Heart left ventricle (tissue), 16 donors: ENCODE data around the gene PLCB1. TPM values are rescaled to one million over a fixed set of nuclear protein-coding genes. Genes with fewer than 3 reads are reported as not detected.

ENCODE experiments used
- ATAC-seq, 4 donors: fragments of 200-7000 bp; cut with Tn5 transposase; one replicate each; pipeline ENCODE4 v1.9.1; 2020 to 2022; ENCODE audit warnings: moderate library complexity in 4 of 4, mild to moderate bottlenecking in 3 of 4, moderate number of reproducible peaks in 1 of 4
- DNase-seq, 5 donors: peaks; one replicate each; pipeline ENCODE4 v3.0.0-alpha.2; 2020
- H3K27ac ChIP-seq, 12 donors: fragments of 200-600 bp; sonication (generic) in 4 of 12; one replicate each; pipeline versions ENCODE4 v1.5.0 to v1.8.0; 2016 to 2022; ENCODE audit warnings: mild to moderate bottlenecking in 2 of 12
- H3K27me3 ChIP-seq, 9 donors: fragments of 200-600 bp; sonication (generic) in 2 of 9; one replicate each; pipeline versions ENCODE4 v1.5.1 to v1.8.0; 2016 to 2022; ENCODE audit warnings: mild to moderate bottlenecking in 3 of 9
- H3K36me3 ChIP-seq, 9 donors: fragments of 200-600 bp; sonication (generic) in 2 of 9; one replicate each; pipeline versions ENCODE4 v1.5.0 to v1.8.0; 2018 to 2022; ENCODE audit warnings: mild to moderate bottlenecking in 2 of 9
- H3K4me1 ChIP-seq, 12 donors: fragments of 200-600 bp; sonication (generic) in 4 of 12; one replicate each; pipeline versions ENCODE4 v1.5.0 to v1.8.0; 2016 to 2022; ENCODE audit warnings: mild to moderate bottlenecking in 3 of 12
- H3K4me3 ChIP-seq, 12 donors: fragments of 200-600 bp; sonication (generic) in 4 of 12; one replicate each; pipeline versions ENCODE4 v1.5.0 to v1.8.0; 2017 to 2022; ENCODE audit warnings: mild to moderate bottlenecking in 9 of 12, moderate library complexity in 4 of 12
- H3K9me3 ChIP-seq, 12 donors: fragments of 200-600 bp; sonication (generic) in 4 of 12; one replicate each; pipeline versions ENCODE4 v1.5.0 to v1.8.0; 2016 to 2022; ENCODE audit warnings: mild to moderate bottlenecking in 1 of 12
- POLR2A ChIP-seq, 2 donors: fragments of 450-650 bp; IDR thresholded peaks; one replicate each; pipeline ENCODE4 v1.6.1; 2017; ENCODE audit warnings: antibody characterized with exemption in 2 of 2, mild to moderate bottlenecking in 2 of 2, moderate library complexity in 2 of 2
- WGBS, 4 donors: extraction: QIAGEN DNeasy Blood & Tissue Kit in 2 of 4; methylation state at CpG; one replicate each; pipeline versions ENCODE4 v1.1.5 to v1.1.7; 2013 to 2018; 5-methylcytosine and 5-hydroxymethylcytosine counted together
- intact Hi-C, 10 donors: fragments of 100-400 bp; cut with DNase I; formaldehyde crosslinking; loops; one replicate each; pipeline versions ENCODE4 v1.11.1 to v1.14.2; 2022
- polyA plus RNA-seq, 2 donors: library from polyadenylated mRNA; stranded (reverse); fragments of 200-250 nt; gene quantifications; one replicate each; pipeline ENCODE4 v1.2.3, GENCODE V29; 2013
- total RNA-seq, 9 donors: library from RNA; depleted of rRNA in 2 of 9; stranded (reverse); fragments of >200 nt in 2 of 9; fragmentation: NEBNext Ultra II Directional in 3 of 9; extraction: Animal tissue kit (Norgen Biotek cat#: 25700) in 3 of 9; gene quantifications; one replicate each; pipeline versions ENCODE4 v1.1.0 to v1.2.4, GENCODE V29; 2016 to 2023
- TF ChIP-seq, protein P1 (sequence below), 12 donors: fragments of 200-600 bp; sonication (generic) in 4 of 12; IDR thresholded peaks; one replicate each; pipeline versions ENCODE4 v1.5.0 to v1.8.0; 2018 to 2022; ENCODE audit warnings: antibody characterized with exemption in 12 of 12, mild to moderate bottlenecking in 5 of 12
- donor health status: ischemic (EF 13 %, LVEDD 7.1; RV severe dilation, severe dysfunction).
- donor health status: healthy with polysubstance abuse.
- donor health status: DM: no; HTN: yes; CAD: no.
- donor health status: DM: no; HTN: no; CAD: no.
- donor health status: ischemic (EF 25% LVEDD 6.9; RV normal size, moderate dysfunction).
- donor health status: ischemic (EF 25% LVEDD 5.7; RV mildly dilated, moderate dysfunction).
- donor health status: healthy.
- donor health status: DM: yes; HTN: yes; CAD: no.
- donor health status: ischemic (EF 35%, LVEDD 5.7; RV mildly dilated, moderate dysfunction).
- donor health status: nonischemic (EF 11% LVEDD 7.7; RV severe dilation, severe dysfunction).
- donor health status: DM: yes; HTN: yes; CAD: no.
- donor health status: PGD.
- donor health status: ischemic (EF 29% LVEDD 5.4; RV normal size, mild dysfunction).
- donor health status: nonischemic (EF 23%, LVEDD 6.1; RV moderate dilation, normal function).

The PLCB1 gene
- total and polyA plus RNA-seq, 11 donors = 2.5 to 12.1 (median 7.4) TPM

DNA sequence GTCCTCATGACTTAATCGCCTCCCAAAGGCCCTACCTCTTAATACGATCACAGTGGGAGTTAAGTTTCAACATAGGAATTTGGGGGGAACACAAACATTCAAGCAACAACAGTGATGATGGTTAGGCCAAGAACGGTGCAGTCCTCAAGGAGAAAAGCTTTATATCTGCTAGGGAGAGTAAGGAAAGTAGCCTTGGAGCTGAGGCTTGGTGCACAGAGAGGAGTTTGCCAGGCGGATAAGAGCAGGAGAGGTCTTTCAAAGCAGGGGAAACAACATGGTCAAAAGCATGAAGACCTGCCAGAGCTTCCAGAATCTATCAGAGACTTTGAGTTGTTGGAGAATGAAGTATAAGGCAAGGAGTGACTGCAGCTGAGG lies 119.1 kb downstream of the PLCB1 start:
- ATAC-seq (no peak), DNase-seq (no peak)
- TF ChIP-seq, protein P1, sequence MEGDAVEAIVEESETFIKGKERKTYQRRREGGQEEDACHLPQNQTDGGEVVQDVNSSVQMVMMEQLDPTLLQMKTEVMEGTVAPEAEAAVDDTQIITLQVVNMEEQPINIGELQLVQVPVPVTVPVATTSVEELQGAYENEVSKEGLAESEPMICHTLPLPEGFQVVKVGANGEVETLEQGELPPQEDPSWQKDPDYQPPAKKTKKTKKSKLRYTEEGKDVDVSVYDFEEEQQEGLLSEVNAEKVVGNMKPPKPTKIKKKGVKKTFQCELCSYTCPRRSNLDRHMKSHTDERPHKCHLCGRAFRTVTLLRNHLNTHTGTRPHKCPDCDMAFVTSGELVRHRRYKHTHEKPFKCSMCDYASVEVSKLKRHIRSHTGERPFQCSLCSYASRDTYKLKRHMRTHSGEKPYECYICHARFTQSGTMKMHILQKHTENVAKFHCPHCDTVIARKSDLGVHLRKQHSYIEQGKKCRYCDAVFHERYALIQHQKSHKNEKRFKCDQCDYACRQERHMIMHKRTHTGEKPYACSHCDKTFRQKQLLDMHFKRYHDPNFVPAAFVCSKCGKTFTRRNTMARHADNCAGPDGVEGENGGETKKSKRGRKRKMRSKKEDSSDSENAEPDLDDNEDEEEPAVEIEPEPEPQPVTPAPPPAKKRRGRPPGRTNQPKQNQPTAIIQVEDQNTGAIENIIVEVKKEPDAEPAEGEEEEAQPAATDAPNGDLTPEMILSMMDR (IDR thresholded peaks at IDR 0.05) = no peak
- no peak for TF ChIP-seq POLR2A (IDR thresholded peaks at IDR 0.05)
- H3K9me3 ChIP-seq = no peaks in the 10 kb centered on the region
- no peaks in the 10 kb centered on the region for H3K36me3 ChIP-seq
- WGBS, 4 donors = 92 to 97% (median 94%) methylated on average over 4 of the region's 4 CpGs
- H3K27me3 ChIP-seq = no peaks in the 10 kb centered on the region
- H3K27ac ChIP-seq = no peak overlapping the region
- intact Hi-C loops = no loop called here
- no peak overlapping the region for H3K4me3 ChIP-seq
- H3K4me1 ChIP-seq = no peaks in the 10 kb centered on the region

DNA sequence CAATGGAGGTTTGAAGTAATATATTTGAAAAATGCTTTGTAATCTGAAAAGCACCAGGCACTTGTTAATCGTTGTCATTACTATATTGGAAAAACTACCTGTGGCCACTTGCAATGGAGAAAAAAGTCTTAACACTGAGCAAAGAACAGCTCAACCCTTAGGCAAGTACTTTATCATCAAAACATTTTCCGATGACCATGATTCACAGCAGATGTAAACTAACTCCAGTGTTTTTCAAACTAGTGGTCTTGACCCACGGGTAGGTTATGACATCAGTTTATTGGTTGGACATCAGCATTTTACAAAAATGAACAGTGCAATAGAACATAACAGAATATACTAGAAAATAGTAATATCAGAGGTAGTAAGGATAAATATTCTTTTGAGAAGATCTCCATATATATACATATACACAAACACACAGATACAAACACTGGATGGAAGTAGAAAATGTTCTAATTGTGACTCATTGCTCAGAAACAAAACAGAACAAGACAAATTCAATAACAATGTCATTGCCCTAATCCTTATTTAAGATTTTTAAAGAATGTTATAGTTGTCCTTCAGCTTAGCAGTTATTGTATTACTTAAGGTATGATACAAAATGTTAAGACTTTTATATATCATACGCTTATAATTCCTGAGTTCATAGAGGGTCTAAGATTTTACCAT lies 123.0 kb downstream of the PLCB1 start:
- no peak for ATAC-seq
- intact Hi-C loops = no loop called here
- WGBS, 4 donors = 93 to 96% (median 95%) methylated on average over 4 of the region's 4 CpGs

DNA sequence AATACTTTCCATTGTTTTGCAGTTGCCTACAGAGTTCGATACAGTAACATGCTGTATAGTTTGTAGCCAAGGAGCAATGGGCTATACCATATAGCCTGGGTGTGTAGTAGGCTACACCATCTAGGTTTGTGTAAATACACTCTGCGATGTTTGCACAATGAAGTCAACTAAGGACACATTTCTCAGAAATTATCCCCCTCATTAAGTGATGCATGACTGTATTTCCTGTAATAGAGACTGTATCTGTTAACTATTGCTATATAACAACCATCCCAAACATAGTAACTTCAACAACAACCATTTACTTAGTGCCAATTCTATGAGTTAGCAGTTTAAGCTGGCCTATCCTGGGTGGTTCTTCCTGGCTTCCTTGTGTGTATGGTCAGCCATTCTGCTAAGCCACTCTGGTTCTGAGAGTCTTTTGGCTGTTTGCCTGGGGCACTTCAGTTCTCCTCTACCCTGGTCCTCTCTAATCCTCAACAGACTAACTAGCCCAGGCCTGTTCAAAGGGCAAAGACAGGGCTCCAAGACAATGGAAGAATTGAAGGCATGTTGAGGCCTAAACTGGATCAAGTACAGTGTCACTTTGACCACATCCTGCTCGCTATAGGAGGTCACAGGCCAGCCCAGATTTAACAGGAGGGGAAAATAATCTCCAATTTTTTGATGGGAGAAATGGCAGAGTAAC lies 124.0 kb downstream of the PLCB1 start:
- TF ChIP-seq POLR2A (IDR thresholded peaks at IDR 0.05) = no peak
- TF ChIP-seq, protein P1 (IDR thresholded peaks at IDR 0.05) = no peak
- no peaks in the 10 kb centered on the region for H3K27me3 ChIP-seq
- H3K4me1 ChIP-seq = peaks cover 0 to 5% (median 0%) of the 10 kb centered on the region in 12 donors
- no peaks in the 10 kb centered on the region for H3K36me3 ChIP-seq
- no peaks in the 10 kb centered on the region for H3K9me3 ChIP-seq
- ATAC-seq (no peak), DNase-seq (no peak)
- intact Hi-C loops = no loop called here
- H3K4me3 ChIP-seq = no peak overlapping the region
- 65 to 97% (median 80%) methylated on average over 3 of the region's 3 CpGs for WGBS, 4 donors
- no peak overlapping the region for H3K27ac ChIP-seq

More for the DNA sequence above, 123.0 kb downstream of the PLCB1 start:
- no peaks in the 10 kb centered on the region for H3K36me3 ChIP-seq
- H3K27ac ChIP-seq = no peak overlapping the region
- TF ChIP-seq POLR2A (IDR thresholded peaks at IDR 0.05) = no peak
- TF ChIP-seq, protein P1 (IDR thresholded peaks at IDR 0.05) = no peak
- H3K27me3 ChIP-seq = no peaks in the 10 kb centered on the region
- H3K9me3 ChIP-seq = no peaks in the 10 kb centered on the region
- no peak overlapping the region for H3K4me3 ChIP-seq
- DNase-seq = no peak
- no peaks in the 10 kb centered on the region for H3K4me1 ChIP-seq

DNA sequence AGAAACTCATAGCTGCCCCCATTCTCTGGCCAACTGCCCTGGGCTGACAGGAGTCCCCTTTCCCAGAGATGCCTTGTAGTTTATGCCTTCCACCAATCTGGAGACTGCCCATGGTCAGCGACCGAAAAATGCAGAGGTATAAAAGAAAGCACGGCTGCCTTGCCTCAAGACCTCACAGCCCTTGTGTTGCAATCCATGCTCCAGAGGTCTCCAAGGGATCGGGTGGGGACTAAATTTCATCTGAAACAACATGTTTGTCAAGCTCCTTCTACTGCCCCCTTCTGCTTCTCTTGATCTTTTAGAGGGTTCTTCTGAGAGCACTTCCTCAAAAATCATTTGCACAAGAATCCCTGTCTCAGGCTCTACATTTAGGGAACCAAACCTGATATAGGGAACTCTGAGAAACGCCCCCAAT lies 128.8 kb downstream of the PLCB1 start:
- TF ChIP-seq POLR2A (IDR thresholded peaks at IDR 0.05) = no peak
- TF ChIP-seq, protein P1 (IDR thresholded peaks at IDR 0.05) = no peak
- no peaks in the 10 kb centered on the region for H3K9me3 ChIP-seq
- no peaks in the 10 kb centered on the region for H3K36me3 ChIP-seq
- DNase-seq = peak in 2 of 5 donors; percentile 22 to 45
- intact Hi-C loops = no loop called here
- peaks cover 0 to 5% (median 0%) of the 10 kb centered on the region in 12 donors for H3K4me1 ChIP-seq
- 69 to 85% (median 82%) methylated on average over 5 of the region's 5 CpGs for WGBS, 4 donors
- ATAC-seq = peak in 3 of 4 donors; percentile 24 to 61 (median 56)
- H3K27me3 ChIP-seq = no peaks in the 10 kb centered on the region
- H3K4me3 ChIP-seq = no peak overlapping the region
- H3K27ac ChIP-seq = no peak overlapping the region
